ENCODE measurements around the gene GOLGA3.
"Not testable (repeated sequence)": the region's sequence is repeated elsewhere in the genome, so short reads cannot be mapped to it uniquely, and the experiment has no call there.

Gene GOLGA3

DNA sequence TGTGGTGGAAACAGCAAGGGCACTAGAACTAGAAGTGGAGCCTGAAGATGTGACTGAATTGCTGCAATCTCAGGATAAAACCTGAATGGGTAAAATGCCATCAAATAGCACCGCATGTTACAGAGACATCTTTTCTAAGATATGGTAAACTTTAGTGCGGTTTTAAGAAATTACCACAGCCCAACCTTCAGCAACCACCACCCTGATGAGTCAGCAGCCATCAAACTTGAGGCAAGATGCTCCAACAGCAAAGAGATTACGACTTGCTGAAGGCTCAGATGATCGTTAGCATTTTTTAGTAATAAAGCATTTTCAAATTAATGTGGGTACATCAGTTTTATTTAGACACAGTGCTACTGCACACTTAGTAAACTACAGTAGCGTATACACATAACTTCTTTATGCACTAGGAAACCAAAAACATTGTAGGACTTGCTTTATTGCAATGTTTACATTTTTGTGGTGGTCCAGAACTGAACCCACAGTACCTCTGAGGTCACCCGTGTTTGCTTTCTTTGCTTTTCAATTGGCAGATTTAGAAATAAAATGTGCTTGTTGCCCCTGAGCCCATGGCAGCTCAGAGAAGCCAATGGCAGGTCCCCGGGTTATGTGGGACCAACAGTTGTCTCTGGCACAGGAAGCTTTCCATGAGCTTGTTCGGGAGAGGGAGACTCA, 15.9 kb downstream of the GOLGA3 start:
- DNase-seq (ENCODE audit: low spot score), result no peak

DNA sequence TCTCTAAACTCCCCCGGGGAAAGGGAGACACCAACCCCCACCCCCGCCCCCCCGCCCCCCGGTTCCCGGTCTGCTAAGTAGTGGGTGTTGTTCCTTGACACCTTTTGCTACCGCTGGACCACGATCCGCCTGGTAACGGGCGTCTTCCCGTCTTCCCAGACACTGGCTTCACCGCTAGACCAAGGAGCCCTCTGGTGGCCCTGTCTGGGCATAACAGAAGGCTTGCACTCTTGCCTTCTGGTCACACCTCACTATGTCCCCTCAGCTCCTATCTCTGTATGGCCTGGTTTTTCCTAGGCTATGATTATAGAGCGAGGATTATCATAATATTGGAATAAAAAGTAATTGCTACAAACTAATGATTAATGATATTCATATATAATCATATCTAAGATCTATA, 19.3 kb downstream of the GOLGA3 start:
- DNase-seq (ENCODE audit: low spot score), result peak; percentile 32

DNA sequence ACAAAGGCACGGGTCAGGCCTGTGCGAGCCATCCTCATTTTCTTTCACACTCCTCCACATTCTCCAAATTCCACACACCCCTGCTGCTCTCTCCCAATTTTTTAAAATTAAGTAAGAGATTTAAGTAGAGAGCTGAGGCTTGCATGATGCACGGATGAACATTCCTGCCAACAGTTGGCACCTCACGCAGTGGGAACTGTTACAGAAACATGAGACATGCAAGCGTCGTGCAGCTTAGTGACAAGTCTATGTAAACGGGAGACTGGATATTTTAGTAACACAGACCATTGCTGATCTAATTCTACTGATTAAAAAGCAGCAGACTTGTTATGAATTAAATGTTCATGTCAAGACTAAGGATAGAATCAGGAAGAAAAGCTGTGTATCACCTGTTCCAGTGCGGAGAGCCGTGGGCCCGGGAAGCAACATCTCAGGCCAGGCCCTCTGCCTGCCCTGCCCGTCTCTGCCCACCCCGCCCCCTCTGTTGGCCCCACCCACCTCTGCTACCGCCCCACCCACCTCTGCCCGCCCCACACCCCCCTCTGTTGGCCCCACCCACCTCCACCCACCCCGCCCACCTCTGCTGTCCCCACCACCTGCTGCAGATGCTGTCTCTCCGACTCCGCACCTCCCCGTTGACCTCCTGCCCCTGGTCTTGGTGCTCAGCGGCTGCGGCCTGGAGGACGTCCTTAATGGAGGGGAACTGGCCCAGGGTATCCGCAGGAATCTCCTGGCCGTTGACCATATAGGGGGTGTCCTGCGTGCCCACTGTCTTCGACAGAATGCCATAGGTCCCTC, 21.2 kb downstream of the GOLGA3 start:
- no peak for DNase-seq (ENCODE audit: low spot score)

DNA sequence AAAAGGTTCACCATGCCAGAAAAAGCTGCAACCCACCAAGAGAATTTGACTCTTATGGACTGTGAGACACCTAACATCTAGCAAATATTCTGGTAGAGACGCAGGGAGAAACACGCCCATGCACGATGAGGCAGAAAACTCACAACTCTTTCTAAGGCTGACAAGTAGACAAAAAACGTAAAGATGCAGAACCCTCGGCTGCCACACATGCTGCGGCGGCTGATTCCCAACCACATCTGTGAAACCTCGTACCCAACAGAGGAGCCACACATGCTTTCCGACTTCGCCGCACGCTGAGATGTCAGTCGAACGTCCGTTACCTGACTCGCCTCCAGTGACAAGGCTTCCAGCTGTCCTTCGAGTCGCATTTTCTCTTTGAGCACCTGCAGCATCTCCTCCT, 21.8 kb downstream of the GOLGA3 start:
- DNase-seq (ENCODE audit: low spot score), result no peak

DNA sequence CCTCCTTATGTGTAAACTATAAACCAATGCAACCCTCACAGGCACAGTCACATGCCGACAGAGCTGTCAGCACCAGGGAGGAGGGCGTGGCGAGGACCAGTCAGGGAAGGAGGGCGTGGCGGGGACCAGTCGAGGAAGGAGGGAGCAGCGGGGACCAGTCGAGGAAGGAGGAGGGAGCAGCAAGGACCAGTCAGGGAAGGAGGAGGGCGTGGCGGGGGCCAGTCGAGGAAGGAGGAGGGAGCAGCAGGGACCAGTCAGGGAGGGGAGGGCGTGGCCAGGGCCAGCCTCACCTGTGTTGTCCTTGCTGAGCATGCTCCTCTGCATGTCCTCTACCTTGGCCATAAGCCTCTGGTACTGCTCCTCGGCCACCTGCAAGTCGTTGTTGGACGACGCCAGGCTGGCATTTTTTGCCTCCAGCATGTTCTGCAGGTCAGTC, 24.2 kb downstream of the GOLGA3 start:
- no peak for DNase-seq (ENCODE audit: low spot score)

DNA sequence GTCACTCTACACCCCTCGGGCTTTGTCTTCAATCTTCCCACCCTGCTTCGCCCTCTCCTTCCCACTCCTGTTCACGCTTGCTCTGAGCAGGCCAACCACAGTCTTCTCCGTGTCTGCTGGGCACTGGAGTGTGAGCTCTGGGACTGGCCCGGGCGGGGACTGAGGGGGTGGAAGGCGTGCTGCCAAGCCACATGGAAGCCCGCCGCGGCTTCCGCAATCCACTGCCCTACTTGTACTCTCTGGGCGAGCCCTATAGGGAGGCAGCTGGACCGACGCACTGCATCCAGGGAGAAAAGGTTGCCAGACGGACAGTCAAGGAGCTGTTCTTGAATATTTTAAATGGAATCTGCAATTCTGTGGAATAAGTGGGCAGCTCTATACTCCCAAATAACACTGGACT, 24.8 kb downstream of the GOLGA3 start:
- no peak for DNase-seq (ENCODE audit: low spot score)

DNA sequence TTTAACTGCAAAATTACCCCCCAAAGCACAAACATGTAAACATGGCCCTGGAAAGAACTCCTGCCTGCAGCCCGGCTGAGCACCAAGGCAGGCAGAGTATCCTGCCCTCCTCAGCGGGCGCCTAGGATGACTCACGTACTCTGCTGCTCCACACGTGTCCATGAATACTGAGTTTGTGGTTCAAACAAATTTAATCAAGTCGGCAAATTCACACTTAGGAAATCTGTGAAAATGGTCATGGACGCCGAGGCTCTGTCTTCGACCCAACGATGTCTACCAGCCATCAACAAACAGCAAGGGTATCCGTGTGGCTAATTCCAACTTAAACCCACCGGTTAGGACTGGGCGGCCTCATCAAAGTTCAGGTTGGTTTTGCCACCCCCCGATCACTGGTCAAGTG, 25.5 kb downstream of the GOLGA3 start:
- no peak for DNase-seq (ENCODE audit: low spot score)

DNA sequence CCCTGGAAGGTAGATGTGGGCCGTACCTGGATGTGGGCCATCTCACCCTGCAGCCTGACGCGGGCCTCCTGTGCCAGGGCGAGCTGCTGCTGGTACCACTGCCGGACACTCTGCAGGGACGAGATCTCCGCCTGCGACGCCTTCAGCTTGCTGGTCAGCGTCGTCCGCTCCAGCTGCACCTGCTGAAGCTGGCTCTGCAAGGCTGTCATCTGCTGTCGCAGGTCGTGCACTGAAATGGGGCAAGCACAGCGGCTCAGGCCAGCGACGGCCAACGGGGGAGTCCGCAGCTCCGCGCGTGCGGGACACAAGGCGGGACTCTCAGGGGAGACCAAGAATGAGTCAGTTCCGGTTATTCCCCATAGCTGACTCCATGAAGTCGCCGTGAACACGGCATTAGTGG, 26.9 kb downstream of the GOLGA3 start:
- DNase-seq (ENCODE audit: low spot score), result no peak

DNA sequence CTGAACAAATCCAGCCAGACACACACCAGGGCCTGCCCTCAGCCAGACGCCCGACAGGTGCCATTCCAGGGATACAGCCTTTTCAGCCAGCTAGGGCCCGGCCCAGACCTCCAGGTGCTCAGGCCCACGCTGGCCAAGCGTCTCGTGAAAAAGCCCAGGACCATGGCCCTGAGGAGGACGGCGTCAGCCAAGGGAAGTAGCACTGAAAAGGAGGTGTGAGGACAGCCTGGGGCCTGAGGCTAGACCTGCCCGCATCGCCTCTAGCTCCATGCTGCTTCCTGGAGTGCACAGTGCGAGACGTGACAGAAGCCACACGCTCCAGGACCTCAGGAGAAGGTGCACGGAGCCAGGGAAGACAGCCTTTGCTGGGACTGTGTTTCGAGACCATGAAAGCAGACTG, 29.8 kb downstream of the GOLGA3 start:
- no peak for DNase-seq (ENCODE audit: low spot score)

DNA sequence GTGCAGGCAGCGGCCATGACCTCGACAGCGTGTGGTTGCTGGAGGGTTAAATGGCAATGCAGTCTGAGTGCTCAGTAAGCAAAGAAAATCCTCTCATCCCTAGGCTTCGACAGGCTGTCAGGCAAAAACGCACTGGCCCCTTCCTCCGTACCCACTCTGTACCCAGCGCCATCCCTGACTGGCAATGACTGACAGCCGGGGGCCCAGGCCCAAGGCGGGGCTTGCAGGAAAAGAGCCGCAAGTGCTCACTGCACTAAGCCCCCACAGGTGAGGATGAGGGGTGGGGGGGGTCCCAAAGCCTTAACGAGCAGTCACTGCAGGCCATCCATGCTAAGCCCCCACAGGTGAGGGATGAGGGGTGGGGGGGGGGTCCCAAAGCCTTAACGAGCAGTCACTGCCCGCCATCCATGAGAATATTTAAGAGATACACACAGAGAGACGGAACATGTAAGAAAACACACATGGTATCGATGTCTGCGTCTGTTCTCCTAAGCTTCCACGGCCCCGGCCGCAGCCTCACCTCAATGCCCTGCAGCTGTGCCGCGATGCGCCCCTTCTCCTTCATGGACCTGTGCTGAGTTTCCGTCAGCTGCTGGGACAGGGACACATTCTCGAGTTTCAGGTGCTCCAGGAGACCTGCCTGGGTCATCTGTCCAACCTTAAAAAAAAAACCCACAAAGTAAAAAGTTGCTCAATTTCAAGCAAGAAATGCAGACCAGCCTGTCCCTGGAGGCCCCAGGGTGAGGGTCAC, 30.7 kb downstream of the GOLGA3 start:
- no peak for DNase-seq (ENCODE audit: low spot score)

DNA sequence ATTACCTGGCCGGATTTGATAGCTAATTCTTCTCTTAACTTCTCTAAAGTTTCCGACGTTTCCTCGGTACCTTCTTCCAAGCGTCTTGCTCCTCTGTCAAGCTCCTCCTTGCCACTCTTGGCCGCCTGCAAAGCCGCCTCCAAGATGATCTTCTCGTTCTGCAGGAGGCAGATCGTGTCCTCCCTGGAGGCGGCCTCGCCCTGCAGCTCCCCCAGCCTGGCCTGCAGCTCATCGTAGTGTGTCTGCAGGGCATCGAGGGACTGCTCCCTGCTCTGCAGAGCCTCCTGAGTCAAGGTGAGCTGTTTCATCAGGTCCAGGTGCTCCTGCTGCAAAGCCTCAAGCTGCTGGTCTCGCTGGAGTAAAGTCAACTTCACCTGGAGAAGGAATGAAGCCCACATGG, 32.8 kb downstream of the GOLGA3 start:
- no peak for DNase-seq (ENCODE audit: low spot score)

DNA sequence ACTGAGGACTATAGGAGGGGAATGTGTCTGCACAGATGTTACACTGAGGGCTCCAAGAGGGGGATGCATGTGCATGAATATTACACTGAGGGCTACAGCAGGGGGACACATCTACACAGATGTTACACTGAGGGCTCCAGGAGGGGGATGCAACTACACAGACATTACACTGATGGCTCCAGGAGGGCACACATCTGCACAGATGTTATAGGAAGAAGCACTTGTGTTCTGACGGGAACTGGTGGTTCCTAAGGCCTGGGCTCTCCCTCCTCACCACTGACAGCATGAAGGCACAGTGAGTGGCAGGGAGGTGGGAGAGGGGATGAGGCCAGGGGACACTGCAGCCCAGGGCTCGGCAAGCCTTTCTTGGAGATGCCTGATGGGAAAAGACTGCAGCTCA, 36.7 kb downstream of the GOLGA3 start:
- not testable (repeated sequence) for DNase-seq (ENCODE audit: low spot score)

DNA sequence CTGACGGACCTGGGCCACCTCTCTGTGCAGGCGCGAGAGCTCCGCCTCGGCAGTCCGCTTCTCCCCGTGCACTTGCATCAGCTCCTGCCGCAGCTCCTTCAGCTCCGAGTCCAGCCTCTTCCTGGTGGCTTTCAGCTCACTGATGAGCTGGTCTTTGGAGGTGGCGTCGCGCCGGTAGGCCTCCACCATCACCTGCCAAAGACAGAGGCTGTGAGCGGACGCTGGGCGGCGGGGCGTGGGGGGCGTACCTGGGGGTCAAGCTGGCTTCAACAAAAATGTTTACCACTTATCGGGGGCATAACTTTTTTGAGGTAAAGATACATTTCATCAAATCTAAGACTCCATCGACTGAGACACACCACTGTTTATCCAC, 39.6 kb downstream of the GOLGA3 start:
- no peak for DNase-seq (ENCODE audit: low spot score)

DNA sequence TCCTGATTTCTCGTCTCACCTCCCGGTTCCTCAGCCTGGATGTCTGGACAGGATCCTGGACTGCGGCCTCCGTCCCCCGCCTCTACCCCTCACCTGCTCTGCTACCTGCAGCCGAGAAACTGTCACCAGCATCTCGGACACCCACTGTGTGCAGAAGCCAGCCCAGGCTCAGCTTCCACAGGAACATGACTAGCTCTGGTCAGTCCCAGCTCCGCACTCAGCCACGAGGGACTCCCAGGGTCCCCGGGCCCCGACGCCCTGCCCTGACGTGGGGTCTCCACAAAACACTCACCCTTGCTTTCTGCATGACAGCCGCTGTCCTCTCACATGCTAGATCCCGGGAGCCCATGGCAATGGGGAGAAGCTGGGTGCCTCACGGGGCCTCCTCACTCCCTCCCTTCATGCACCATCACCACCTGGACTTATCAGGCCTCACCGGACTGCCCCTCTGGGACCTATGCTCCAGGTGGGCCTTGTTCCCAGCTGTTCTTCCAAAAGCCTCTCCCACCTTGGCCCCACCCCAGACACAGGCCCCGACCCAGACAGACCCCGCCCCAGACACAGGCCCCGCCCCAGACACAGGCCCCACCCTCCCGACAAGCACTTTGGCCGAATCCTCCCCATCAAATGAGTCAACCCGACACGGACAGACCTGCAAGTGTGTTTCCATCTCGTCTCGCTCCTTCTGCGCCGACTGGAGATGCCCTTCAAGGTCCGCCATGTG, 40.1 kb downstream of the GOLGA3 start:
- no peak for DNase-seq (ENCODE audit: low spot score)

DNA sequence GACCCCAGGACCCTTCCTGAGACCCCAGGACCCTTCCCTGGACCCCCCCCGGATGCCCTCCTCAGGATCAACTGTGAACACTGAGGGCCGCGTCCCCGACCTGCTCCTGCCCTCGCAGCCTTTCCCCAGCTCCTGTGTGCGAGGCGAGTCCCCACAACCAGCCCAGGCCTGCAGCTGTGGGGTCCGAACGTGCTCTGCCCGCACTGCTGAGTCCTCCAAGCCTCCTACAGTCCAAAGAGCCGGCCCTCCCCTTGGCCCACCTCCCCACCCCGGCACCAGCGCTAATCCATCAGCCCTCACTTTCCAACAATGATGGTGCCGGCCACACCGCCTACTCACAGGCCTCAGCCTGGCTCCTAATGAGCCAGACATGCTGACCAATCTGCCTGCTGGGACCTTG, 40.8 kb downstream of the GOLGA3 start:
- DNase-seq (ENCODE audit: low spot score), result no peak

DNA sequence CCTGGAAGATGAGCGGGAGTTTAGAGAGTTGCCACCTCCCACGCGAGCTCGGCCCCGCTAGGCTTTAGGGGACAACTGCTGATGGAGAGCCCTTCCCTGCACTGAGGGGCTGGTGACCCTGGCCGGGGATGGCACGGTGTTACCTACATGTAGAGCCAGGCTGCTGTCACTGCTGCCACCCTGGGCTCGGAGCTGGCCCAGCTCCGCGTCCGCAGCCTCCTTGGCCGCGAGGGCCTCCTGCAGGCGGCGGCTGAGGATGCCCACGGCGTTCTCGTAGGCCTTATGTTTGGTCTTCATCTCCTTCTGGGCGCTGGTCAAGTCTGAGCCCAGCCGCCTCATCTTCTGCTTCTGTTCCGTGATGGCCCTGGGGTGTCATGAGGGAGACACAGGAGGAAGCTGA, 42.5 kb downstream of the GOLGA3 start:
- DNase-seq (ENCODE audit: low spot score), result no peak

DNA sequence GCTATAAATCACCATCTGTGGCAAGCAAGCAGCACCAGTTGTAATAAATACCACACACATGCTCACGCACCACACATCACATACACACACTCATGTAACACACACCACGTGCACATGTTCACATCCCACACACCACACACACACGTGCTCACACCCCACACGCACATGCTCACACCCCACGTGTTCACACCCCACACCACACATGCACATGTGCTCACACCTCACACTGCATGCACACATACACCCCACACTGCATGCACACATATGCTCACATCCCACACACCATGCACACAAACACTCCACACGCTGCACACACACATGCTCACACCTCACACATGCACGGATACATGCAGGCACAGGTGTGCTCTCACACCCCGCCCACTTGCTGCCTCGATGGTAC, 44.1 kb downstream of the GOLGA3 start:
- DNase-seq (ENCODE audit: low spot score), result no peak

DNA sequence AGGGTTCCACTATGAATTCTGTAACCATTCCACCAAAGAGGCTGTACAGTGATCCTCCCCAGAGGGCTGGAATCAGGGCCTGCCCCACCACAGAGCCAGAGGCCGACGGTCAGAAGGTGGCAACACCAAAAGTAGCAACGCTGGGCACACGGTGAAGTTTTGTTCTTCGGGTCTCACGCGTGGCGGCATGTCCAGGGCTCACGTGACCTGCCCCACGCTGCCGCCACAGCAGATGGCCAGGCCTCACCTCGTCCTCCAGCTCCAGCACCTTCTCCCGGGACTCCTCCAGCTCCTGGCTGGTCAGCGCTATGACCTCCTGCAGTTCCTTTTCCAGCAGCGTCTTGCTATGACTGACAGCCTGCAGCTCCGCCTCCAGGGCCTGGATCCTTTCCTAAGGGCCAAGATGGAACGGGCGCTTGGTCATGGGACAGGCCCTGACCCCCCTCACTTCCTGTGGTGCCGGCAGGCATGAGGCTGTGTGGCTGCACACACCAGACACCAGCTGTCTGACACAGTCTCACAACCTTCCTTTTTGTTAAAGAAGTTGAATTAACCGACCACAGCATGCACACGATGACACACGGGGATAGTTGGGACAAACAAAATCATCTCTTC, 44.6 kb downstream of the GOLGA3 start:
- no peak for DNase-seq (ENCODE audit: low spot score)

DNA sequence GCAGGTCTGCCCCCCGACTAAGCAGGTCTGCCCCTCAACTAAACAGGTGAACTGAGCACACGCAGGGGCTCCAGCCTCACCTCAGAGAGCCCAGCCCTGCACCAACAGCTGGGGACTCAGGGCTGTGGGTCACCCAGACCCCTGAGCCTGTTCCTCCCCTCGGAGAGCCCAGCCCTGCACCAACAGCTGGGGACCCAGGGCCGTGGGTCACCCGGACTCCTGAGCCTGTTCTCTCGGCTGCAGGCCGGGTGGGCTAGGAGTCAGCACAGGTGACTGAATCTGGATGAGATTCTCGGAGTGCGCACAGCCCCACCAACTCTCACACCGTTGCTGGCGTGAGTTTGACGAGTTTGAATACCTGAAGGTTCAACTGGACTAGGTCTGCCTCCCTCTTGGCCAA, 46.7 kb downstream of the GOLGA3 start:
- no peak for DNase-seq (ENCODE audit: low spot score)

DNA sequence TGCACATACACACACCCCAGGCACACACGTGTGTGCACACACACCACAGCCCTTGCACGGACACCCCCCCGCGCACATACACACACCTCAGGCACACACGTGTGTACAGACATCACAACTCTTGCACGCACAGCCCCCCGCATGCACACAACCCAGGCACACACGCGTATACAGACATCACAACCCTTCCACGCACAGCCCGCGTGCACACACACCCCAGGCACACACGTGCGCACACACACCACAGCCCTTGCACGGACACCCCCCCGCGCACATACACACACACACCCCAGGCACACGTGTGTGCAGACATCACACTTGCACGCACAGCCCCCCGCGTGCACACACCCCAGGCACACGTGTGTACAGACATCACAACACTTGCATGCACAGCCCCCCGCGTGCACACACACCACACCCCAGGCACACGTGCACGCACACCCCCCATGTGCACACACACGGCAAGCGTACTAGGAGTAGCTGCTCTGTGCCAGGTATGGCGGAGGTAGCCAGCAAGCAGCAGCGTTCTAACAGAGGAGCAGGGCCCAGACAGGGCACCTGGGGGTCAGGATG, 48.8 kb downstream of the GOLGA3 start:
- DNase-seq (ENCODE audit: low spot score), result no peak

DNA sequence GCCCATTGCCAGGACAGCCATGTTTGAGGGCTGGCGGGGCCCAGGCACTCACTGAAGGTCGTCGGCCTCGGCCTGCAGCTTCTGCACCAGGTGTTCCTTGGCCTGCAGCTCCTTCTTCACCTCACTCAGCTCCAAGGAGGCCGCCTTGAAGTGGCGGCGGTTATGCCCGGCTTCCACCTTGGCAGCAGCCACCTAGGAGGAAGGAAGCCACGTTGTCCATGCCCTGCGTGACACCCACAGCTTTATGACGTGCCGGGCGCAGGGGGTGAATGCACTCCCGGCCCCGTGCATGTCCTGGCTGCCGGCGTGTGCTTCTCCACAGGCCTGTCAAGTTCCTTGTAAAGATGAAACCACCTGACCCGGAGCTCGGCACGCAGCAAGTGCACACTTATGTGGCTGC, 51.1 kb downstream of the GOLGA3 start:
- DNase-seq (ENCODE audit: low spot score), result no peak
